ENCODE results near the gene CST9L. TPM values are rescaled to one million over a fixed set of nuclear protein-coding genes. Genes with fewer than 3 reads are reported as not detected.

CST9L gene
- total and polyA plus RNA-seq, 2 donors (not counting 1 experiment from before 2014, with no cell fraction given), result not detected

GRCh38 chr20:23524146-23524545 lies 44.1 kb downstream of the CST9L start:
- Histone ChIP-seq H3K4me3 (replicated peaks in 1 of 4; ENCODE audit: control extremely low read depth in 1 of 4, insufficient read depth in 1 of 4, low read depth in 3 of 4, low read length in 4 of 4) (no peak overlapping the region), H2AFZ (ENCODE audit: low read length) (no peak overlapping the region), H3K9ac (ENCODE audit: insufficient read depth, low read length) (no peak overlapping the region), H3K4me1 (ENCODE audit: control insufficient read depth, extremely low read depth, insufficient read depth, low read length) (no peaks in the 10 kb centered on the region), H3K27me3 (ENCODE audit: control insufficient read depth, insufficient read depth, low read length) (no peaks in the 10 kb centered on the region), H3K36me3 (ENCODE audit: control insufficient read depth, insufficient read depth, low read length) (no peaks in the 10 kb centered on the region), H3K4me2 (ENCODE audit: extremely low read depth, insufficient read depth, low read length) (no peak overlapping the region), H3K27ac (ENCODE audit: insufficient read depth, low read length) (no peak overlapping the region), H3K9me3 (ENCODE audit: control insufficient read depth, insufficient read depth, low read depth, low read length) (no peaks in the 10 kb centered on the region), H3K79me2 (ENCODE audit: control insufficient read depth, insufficient read depth, low read length) (no peaks in the 10 kb centered on the region), H4K20me1 (ENCODE audit: control insufficient read depth, extremely low read depth, insufficient read depth, low read length) (no peaks in the 10 kb centered on the region)
- no peak for TF ChIP-seq CTCF (conservative IDR thresholded peaks at IDR 0.05 in 1 of 2, IDR thresholded peaks at IDR 0.05 in 1 of 2; ENCODE audit: low read depth in 1 of 2, low read length in 2 of 2)
- no peak for TF ChIP-seq EZH2 (IDR thresholded peaks at IDR 0.05; ENCODE audit: low read length, missing control alignments)
- no peak for DNase-seq (ENCODE audit: low read depth in 2 of 2)

GRCh38 chr20:23520185-23520584 lies 48.1 kb downstream of the CST9L start:
- TF ChIP-seq CTCF (conservative IDR thresholded peaks at IDR 0.05 in 1 of 2, IDR thresholded peaks at IDR 0.05 in 1 of 2; ENCODE audit: low read depth in 1 of 2, low read length in 2 of 2) (no peak), EZH2 (IDR thresholded peaks at IDR 0.05; ENCODE audit: low read length, missing control alignments) (no peak)
- Histone ChIP-seq H2AFZ (ENCODE audit: low read length) (no peak overlapping the region), H3K9me3 (ENCODE audit: control insufficient read depth, insufficient read depth, low read depth, low read length) (no peaks in the 10 kb centered on the region), H3K4me2 (ENCODE audit: extremely low read depth, insufficient read depth, low read length) (no peak overlapping the region), H4K20me1 (ENCODE audit: control insufficient read depth, extremely low read depth, insufficient read depth, low read length) (no peaks in the 10 kb centered on the region), H3K27ac (ENCODE audit: insufficient read depth, low read length) (no peak overlapping the region), H3K36me3 (ENCODE audit: control insufficient read depth, insufficient read depth, low read length) (no peaks in the 10 kb centered on the region), H3K79me2 (ENCODE audit: control insufficient read depth, insufficient read depth, low read length) (no peaks in the 10 kb centered on the region), H3K27me3 (ENCODE audit: control insufficient read depth, insufficient read depth, low read length) (no peaks in the 10 kb centered on the region), H3K4me3 (replicated peaks in 1 of 4; ENCODE audit: control extremely low read depth in 1 of 4, insufficient read depth in 1 of 4, low read depth in 3 of 4, low read length in 4 of 4) (no peak overlapping the region), H3K4me1 (ENCODE audit: control insufficient read depth, extremely low read depth, insufficient read depth, low read length) (no peaks in the 10 kb centered on the region), H3K9ac (ENCODE audit: insufficient read depth, low read length) (no peak overlapping the region)
- no peak for DNase-seq (ENCODE audit: low read depth in 2 of 2)

- H3K4me2 ChIP-seq (ENCODE audit: extremely low read depth, insufficient read depth, low read length), result no peak overlapping the region
- H3K4me3 ChIP-seq (replicated peaks in 1 of 4; ENCODE audit: control extremely low read depth in 1 of 4, insufficient read depth in 1 of 4, low read depth in 3 of 4, low read length in 4 of 4), result no peak overlapping the region
- H3K9me3 ChIP-seq (ENCODE audit: control insufficient read depth, insufficient read depth, low read depth, low read length), result no peaks in the 10 kb centered on the region
- H2AFZ ChIP-seq (ENCODE audit: low read length), result no peak overlapping the region
- no peaks in the 10 kb centered on the region for H3K79me2 ChIP-seq (ENCODE audit: control insufficient read depth, insufficient read depth, low read length)
- no peak overlapping the region for H3K27ac ChIP-seq (ENCODE audit: insufficient read depth, low read length)
- H4K20me1 ChIP-seq (ENCODE audit: control insufficient read depth, extremely low read depth, insufficient read depth, low read length), result no peaks in the 10 kb centered on the region
- DNase-seq (ENCODE audit: low read depth in 2 of 2), result no peak
- H3K36me3 ChIP-seq (ENCODE audit: control insufficient read depth, insufficient read depth, low read length), result no peaks in the 10 kb centered on the region
- no peaks in the 10 kb centered on the region for H3K27me3 ChIP-seq (ENCODE audit: control insufficient read depth, insufficient read depth, low read length)
- no peak overlapping the region for H3K9ac ChIP-seq (ENCODE audit: insufficient read depth, low read length)
- TF ChIP-seq CTCF (conservative IDR thresholded peaks at IDR 0.05 in 1 of 2, IDR thresholded peaks at IDR 0.05 in 1 of 2; ENCODE audit: low read depth in 1 of 2, low read length in 2 of 2), result no peak
- H3K4me1 ChIP-seq (ENCODE audit: control insufficient read depth, extremely low read depth, insufficient read depth, low read length), result no peaks in the 10 kb centered on the region
Observed at GRCh38 chr20:23519556-23519955, 48.7 kb downstream of the CST9L start.
